Measurements from ENCODE around the gene BBIP1.

GRCh38 chr10:110960333-110960712, 41.3 kb upstream of the BBIP1 start:
- TF ChIP-seq CTCF (IDR thresholded peaks at IDR 0.05) (no peak), POLR2A (IDR thresholded peaks at IDR 0.05) (no peak)

Measured in esophagus squamous epithelium (tissue), 4 donors.